HG03025 (cell line): ENCODE data around the gene GPC5.

Experiments used
- ATAC-seq: cut with Tn5 transposase; IDR thresholded peaks from one replicate; pipeline ENCODE4 v1.9.1; 2021; ENCODE audit warnings: mild to moderate bottlenecking, moderate library complexity; ENCODE audit not compliant: unreplicated experiment, low FRiP score

GPC5 gene

DNA sequence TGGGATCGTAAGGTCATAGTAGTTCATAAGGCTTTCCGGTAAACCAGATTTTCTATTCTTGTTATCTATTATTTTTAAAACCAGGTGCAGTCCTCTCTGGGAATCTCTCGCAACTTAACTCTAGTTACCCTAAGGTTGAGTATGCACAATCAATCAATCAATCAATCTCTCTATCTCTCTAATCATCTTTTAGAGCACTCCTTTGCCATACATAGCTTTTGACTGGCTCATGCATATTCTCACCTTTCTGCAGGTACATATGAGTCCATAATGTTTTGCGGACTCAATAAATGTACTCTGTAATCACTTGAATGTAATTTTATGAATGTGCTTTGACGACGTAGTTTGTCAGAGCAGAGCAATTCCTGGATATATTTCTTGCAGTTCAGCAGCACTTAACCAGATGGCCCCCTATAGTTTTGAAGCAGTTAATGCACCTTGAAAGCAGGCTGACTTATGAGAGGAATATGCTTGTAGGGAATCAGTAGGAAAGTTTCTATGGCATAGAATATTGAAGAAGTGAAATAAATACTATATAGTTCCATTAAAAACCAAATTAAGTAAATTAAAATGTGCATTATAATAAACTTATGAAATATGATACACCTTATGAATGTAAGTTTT, 524.7 kb downstream of the GPC5 start:
- no peak for ATAC-seq

GRCh38 chr13:91930687-91931086, 532.3 kb downstream of the GPC5 start:
- ATAC-seq, result no peak

DNA sequence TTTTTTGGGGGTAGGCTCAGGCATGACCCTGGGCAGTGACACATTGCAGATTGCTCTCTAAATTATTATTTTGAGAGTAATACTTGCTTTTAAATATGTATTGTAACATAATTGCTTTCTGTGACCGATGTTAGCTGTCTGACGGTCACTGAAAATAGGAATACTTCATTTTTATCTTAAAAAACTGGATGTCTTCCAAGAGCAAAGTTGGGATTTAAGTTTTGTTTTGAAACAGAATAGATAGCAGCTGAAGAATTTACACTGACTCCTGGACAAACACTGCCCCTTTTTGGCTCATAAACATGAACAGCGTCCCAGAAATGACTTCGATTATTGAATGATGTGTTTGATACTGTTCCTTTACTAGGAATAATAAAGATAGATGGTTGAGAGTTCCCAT, 535.9 kb downstream of the GPC5 start:
- ATAC-seq, result no peak

DNA sequence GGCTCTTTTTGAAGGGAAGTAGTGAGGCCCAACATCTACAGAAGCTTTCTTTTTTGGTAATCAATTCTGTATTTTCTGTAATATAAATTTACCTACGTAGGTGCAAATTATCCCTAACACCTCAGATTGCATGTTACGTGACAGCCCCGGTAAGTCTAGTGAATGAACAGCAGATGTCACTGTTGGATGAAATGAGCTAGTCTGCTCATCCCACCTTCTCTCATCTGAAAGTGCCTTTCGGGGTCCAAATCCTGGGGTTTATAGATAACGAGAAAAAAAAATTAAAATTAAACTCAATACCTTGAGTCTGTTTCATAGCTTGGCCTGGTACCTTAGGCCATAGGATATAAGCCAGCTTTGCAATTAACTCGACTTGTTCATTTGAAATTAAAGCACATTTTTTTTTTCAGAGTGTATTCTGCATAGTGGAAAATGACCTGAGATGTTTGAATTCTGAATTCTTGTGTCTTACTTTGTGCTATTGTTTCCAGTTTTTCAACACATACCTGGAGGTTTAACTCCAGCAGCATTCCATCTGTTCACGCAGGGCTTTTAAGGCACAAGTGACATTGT, 548.2 kb downstream of the GPC5 start:
- ATAC-seq, result no peak

GRCh38 chr13:91948736-91949135, 550.3 kb downstream of the GPC5 start:
- ATAC-seq, result no peak

DNA sequence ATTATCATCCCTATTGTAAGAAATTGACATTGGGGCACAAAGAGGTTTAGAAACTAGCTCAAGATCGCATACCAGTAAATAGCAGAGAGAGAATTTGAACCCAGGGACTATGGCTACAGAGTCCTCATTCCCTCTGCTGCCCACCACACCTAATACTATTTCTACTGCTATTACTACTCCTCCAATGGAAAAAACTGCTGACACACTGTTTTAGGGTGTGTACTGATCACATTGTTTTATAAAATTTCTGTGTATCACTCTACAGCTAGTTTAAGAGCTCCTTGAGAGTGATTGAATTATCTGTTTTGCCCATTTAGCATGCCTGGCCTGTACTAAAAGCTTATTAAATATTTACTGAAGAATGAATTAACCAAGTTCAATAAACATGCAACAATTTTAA, 552.4 kb downstream of the GPC5 start:
- ATAC-seq, result no peak

- no peak for ATAC-seq
These were observed 557.3 kb downstream of the GPC5 start for GRCh38 chr13:91955546-91956355.

GRCh38 chr13:91960947-91961346, 562.5 kb downstream of the GPC5 start:
- no peak for ATAC-seq

- no peak for ATAC-seq
These were observed 564.5 kb downstream of the GPC5 start for GRCh38 chr13:91962946-91963345.

DNA sequence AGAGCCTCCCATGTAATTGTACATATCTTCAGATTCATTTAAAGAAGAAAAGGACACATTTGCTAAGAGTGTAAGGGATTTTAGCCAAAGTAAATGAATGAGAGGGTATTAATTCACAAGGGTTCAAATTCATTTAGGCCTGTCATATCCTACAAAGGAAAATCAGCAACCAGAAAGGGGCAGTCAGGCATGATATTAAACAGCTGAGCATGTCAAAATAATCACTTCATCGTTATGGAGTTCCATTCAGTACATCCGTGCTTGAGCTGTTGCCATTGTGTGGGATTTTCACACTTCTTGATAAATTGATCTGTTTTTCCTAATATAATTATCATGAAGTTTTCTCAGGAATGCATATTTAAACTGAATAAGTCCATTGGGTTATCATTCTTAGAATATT, 567.1 kb downstream of the GPC5 start:
- no peak for ATAC-seq

- ATAC-seq, result no peak
These were observed 580.1 kb downstream of the GPC5 start for GRCh38 chr13:91978571-91978970.

DNA sequence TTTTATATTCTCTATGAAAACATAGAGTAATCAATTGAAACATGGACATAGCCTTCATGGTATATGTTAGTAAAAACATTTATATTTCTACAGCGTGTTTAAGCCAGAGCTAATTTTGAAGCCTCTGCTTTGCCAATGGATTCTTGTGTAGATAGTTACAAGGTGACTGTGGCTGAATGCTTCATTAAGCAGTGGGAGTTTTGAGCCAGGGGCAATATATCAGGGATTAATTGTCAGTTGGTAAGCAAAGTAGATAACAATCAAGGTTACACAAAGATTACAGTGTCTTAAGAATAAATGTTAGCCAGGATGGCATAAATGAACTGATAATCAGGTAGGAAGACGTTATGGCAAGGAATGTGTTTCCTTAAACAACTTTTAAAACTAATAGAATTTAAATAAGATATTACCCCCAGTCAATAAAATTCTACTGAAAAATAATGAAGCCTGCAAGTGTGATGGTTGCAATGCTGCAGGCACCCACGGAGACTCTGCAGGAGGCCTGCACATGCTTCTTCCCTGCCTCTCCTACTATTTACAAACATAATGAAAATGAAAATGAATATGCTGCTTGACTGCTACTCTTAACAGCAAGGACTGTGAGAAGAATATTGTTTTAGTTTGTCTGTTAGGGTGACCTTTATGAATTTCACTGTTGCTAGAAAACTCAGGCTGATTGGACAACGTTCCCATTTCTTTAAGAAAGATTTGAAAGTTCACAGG, 588.5 kb downstream of the GPC5 start:
- no peak for ATAC-seq

DNA sequence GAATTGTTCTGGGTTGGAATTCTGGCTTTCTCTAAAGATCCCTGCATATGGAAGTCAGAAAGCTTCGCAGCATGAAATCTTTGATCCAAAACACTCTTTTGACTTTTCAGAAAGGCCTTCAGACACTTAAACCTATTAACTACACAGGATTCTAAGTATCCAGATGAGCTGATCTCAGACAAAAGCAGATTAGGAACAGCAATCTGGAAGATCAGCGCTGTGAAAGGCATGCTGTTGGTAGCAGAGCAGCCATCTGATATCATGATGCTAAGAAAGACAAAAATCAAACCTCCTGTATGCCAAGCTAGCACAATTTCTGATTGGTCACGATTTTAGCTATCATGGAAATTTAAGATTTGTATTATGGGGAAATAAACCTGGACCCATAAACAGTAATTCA, 589.9 kb downstream of the GPC5 start:
- no peak for ATAC-seq

- no peak for ATAC-seq
These were observed 614.4 kb downstream of the GPC5 start for GRCh38 chr13:92012787-92013186.

- ATAC-seq, result no peak
These were observed 619.3 kb downstream of the GPC5 start for GRCh38 chr13:92017737-92018136.

- ATAC-seq, result no peak
These were observed 630.3 kb downstream of the GPC5 start for GRCh38 chr13:92028695-92029094.

DNA sequence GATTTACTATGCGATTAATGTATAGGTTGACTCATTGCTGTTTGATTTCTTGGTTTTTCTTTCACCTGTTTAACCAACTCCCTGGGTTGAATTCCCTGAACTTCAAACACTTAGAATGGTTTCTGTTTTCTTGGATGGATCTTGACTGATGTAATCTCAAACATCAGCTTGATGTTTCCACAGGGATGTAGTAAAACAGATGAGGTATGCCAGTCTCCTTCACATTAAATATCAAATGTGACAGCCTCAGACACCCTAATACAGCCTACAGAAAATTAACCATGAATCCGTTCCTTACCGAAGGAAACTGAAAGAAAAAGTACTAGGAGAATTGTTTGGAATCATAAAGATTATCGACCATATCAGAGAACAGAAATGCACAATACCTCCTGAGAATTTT, 631.2 kb downstream of the GPC5 start:
- no peak for ATAC-seq

DNA sequence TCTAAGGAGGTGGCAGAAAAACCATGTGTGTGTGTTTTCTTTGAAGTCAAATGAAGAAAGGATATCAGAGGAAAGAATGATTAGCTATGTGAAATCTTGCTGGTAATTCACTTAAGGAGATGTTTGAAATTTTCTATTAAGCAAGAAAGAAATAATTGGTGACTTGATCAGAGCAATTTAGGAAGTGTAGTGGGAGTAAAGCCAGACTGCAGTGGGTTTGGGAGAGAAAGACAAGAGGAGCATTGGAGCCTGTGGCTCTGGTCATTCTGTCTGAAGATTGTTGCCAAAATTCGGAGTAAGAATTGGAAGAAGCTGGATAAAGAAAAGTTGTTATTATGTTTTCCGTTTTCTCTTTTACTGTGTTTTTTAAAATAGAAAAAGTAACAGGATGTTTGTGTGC, 640.5 kb downstream of the GPC5 start:
- ATAC-seq, result no peak

DNA sequence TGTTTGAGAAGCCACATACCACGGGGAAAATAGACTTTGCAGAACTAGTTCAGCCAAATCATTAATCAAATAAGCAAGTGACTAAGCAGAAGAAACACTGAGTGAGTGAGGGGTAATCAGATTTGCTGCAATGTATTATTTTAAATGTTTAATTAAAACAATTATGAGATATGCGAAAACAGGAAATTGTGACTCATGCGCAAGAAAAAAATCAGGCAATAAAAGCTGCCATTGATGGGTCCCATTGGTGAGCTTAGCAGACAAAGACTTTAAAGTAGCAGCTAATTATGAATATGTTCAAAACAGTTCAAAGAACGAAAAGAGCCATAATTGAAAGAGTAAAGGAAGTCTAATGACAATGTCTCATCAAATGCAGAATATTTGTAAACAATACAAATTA, 644.1 kb downstream of the GPC5 start:
- ATAC-seq, result no peak

DNA sequence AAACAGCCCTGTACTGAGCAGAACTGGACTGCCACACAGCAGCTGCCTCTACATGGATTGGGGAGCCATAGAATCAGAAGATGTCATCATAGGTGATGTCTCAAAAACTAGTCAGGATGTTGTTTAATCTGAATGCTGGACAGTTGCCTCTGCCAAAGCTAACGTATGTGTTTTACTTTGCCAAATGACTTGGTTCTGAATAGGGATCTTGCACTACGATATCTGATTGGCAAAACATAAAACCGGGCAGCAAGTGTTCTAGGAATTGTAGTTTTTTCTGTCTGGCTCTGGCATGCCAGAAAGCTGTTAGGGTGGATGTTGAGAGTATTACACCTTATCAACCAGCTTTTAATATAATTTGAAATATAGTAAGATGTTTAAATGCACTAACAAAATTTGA, 645.9 kb downstream of the GPC5 start:
- ATAC-seq, result no peak

GRCh38 chr13:92054389-92054788, 656.0 kb downstream of the GPC5 start:
- ATAC-seq, result no peak
